COLO829 (cell line): ENCODE results near the gene FAM50B.
"Not testable (repeated sequence)": the region's sequence is repeated elsewhere in the genome, so short reads cannot be mapped to it uniquely, and the experiment has no call there.

Experiments used
- DNase-seq: peaks from one replicate; pipeline ENCODE4 v3.0.0; 2012; ENCODE audit warnings: low spot score

Gene FAM50B

DNA sequence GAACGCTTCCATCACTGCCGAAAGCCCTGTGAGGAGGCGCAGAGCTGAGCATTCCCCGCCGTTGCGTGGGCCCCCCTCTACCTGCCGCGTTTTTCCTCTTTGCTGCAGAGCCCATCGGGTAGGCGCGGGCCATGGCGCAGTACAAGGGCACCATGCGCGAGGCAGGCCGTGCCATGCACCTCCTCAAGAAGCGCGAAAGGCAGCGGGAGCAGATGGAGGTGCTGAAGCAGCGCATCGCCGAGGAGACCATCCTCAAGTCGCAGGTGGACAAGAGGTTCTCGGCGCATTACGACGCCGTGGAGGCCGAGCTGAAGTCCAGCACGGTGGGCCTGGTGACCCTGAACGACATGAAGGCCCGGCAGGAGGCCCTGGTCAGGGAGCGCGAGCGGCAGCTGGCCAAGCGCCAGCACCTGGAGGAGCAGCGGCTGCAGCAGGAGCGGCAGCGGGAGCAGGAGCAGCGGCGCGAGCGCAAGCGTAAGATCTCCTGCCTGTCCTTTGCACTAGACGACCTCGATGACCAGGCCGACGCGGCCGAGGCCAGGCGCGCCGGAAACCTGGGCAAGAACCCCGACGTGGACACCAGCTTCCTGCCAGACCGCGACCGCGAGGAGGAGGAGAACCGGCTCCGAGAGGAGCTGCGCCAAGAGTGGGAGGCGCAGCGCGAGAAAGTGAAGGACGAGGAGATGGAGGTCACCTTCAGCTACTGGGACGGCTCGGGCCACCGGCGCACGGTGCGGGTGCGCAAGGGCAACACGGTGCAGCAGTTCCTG, 693 bp downstream of the FAM50B start:
- no peak for DNase-seq

- no peak for DNase-seq
Measured at GRCh38 chr6:3850451-3851203, 1.5 kb downstream of the FAM50B start.

GRCh38 chr6:3851839-3852238, 2.7 kb downstream of the FAM50B start:
- no peak for DNase-seq

DNA sequence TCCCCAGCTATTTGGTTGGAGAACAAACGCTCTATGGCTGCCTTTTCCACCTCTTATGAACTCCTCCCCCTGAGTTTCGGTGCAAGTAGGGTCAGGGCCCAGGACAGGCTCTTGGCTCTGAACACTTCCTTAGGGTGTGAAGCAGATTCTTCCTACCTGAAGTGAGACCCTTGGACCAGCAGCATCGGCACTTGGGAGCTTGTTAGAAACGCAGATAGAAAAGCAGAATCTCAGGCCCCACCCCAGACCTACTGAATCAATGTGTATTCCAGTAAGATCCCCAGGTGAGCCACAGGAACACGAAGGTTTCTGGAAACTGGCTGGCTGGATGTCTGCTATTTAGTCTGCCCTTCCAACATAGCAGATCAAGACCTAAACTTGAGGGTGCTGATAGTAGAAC, 3.2 kb downstream of the FAM50B start:
- DNase-seq = no peak

GRCh38 chr6:3855866-3856265, 6.7 kb downstream of the FAM50B start:
- DNase-seq = no peak

DNA sequence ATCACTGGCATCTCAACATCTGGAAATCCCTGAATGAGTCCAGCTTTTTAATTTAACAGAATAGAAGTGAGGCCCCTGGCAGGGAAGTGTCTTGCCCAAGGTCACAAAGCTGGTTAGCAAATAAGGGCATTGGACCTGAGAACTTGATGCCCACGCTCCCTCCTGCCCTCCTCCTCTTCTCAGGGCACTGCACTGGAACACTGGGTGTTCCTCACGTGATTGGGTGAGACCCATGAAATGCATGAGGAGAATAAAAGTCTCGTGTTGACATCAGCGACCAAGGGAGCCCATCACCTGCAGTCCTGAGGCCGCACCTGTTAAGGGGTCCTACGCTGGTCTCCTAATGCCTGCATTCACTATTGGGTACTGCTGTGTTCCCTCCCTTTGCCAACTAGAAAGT, 7.4 kb downstream of the FAM50B start:
- no peak for DNase-seq

GRCh38 chr6:3857468-3858456, 8.6 kb downstream of the FAM50B start:
- no peak for DNase-seq

GRCh38 chr6:3859878-3860552, 10.8 kb downstream of the FAM50B start:
- no peak for DNase-seq

- DNase-seq = no peak
Measured at GRCh38 chr6:3861424-3861823, 12.3 kb downstream of the FAM50B start.

DNA sequence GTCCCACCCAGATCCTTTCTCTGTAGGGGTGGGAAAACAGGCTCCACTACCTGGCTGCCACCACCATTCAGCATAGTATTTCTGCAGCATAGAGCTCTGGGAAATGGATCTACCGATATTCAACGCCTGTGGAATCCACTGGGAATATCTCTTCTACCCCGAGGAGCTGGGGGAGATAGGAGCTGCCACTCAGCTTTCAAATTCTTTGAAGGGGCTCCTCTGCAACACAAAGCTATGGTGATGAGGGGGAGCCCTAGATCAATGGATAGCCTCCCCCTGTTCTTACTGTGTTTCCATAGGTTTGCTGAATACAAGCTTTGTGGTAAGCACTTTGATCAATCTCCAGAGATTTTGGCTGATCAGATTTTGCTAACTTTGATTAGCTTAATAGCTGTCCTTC, 12.9 kb downstream of the FAM50B start:
- DNase-seq = no peak

DNA sequence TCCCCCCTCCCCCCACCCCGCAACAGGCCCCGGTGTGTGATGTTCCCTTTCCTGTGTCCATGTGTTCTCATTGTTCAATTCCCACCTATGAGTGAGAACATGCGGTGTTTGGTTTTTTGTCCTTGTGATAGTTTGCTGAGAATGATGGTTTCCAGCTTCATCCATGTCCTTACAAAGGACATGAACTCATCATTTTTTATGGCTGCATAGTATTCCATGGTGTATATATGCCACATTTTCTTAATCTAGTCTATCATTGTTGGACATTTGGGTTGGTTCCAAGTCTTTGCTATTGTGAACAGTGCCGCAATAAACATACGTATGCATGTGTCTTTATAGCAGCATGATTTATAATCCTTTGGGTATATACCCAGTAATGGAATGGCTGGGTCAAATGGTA, 14.1 kb downstream of the FAM50B start:
- not testable (repeated sequence) for DNase-seq

GRCh38 chr6:3865463-3865862, 16.3 kb downstream of the FAM50B start:
- no peak for DNase-seq

DNA sequence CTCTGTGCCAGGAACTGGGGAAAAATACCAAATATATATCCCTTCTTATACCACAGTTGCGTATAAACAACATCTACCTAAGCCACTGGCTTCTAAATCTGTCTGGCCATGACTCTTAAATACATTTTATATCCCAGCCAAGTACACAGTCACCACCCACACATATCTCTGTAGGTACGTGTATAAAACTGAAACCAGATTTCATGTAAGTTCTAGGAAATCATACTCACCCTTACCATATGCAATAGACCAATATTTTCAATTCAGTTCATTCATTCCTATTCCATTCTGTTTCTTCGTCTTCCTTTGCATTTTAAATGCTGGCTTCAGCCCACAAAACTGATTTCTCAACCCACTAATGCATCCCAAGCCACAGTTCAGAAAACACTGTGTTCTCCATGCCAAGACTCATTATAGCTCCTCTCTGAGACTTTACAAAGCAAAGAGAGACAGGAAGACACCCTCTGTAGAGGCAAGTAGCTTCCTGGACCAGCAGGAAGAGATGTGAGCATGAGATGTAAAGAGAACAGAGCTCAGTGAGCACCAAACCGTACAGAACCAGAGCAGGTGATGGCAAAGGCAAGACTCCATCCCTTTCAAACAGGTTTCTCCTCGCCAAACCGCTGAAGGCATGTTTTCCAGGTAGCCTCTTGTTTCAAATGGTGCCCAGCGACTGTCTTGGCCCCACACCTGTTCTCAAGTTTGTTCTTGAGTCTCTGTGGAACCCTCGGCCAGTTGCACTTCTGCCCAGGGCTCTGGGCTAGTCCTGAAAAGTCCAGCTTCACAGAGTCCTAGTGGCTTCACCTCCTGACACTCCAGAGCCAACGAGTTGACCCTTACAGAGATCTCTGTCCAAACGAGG, 18.7 kb downstream of the FAM50B start:
- DNase-seq = no peak

GRCh38 chr6:3868544-3868943, 19.4 kb downstream of the FAM50B start:
- peak; percentile 68 for DNase-seq

DNA sequence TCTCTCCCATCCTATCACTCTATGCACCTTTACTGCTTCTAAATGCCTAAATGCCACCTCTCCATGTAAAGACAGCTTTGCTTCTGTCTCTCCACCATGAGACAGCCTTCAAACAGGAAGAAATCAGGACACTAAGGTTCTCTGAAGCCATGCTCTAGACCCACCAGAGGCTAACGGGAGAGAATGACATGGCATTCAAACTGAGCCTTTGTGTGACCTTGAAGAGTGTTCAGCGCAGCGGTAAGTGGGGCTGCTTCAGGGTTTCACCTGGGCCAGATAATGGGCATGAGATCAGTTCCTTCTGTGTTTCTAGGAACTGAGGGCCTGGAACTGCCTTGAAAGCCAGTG, 20.1 kb downstream of the FAM50B start:
- no peak for DNase-seq

DNA sequence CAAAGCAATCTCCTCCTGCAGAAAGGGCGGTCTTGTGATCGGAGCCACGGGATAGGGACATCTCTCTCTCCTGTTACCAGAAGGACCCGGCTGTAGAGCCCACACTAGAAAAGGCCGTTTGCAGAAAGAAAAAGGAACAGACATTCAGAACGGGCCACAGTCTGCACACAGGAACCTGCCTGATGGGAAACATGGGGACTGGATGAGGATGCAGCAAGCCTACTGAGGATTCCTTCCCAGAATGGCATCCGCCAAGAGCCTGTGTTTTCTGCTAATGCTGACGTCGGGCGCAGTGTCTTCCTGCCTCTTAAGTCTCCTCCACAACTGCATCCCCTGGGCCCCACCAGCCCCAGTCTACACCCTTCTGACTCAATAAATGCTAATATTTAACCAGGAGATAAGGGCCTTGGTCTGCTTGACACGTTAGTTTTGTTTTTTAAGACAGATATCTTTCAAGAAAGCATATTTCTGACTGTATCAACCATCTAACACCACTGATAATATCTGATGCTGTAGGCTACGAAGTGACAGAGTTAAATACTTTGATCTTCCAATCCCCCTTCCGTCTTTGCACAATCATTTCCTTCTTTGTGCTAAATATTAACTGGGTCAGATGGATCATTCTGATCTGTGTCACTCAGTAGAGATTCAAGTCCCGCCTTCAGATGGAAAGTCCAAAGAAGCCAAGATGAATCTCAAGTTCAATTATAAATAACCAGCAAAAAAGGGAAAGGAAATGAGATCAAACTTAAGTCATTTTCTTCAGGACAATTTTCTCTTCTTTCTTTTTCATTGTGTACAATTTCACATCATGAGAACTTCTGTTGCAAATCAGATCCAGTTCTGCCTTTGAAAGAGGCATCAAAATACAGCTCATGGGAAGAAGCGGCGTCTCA, 20.7 kb downstream of the FAM50B start:
- DNase-seq = no peak

DNA sequence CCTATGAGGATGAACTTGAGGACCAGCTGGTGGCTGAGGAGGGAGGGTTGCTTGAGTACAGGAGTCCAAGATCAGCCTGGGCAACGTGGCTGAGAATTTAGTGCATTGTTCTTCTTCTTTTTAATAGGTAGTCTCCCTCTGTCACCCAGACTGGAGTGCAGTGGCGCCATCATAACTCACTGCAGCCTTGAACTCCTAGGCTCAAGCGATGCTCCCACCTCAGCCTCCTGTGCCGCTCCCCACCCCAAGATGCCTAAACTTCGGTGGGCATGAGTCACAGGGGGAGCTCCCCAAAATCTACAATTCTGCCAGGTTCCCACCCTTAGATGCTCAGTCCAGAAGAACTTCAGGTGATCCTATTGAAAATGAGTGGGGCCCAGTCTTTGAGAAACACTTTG, 21.4 kb downstream of the FAM50B start:
- no peak for DNase-seq

- DNase-seq = no peak
Measured at GRCh38 chr6:3871515-3871914, 22.3 kb downstream of the FAM50B start.

GRCh38 chr6:3871939-3872338, 22.8 kb downstream of the FAM50B start:
- no peak for DNase-seq

GRCh38 chr6:3872370-3872854, 23.2 kb downstream of the FAM50B start:
- no peak for DNase-seq
